Suprapubic skin (tissue), 4 donors: Measurements from ENCODE around the gene GOLGA2. TPM values are rescaled to one million over a fixed set of nuclear protein-coding genes. Genes with fewer than 3 reads are reported as not detected.

Source experiments
- DNase-seq, 2 donors: peaks; one replicate each; pipeline ENCODE4 v3.0.0-alpha.2; 2019; ENCODE audit warnings: low spot score in 2 of 2
- H3K27ac ChIP-seq: fragments of 200-600 bp; sonication (generic); one replicate; pipeline ENCODE4 v1.5.1; 2019
- H3K27me3 ChIP-seq: fragments of 200-600 bp; sonication (generic); one replicate; pipeline ENCODE4 v1.5.1; 2019
- H3K36me3 ChIP-seq: fragments of 200-600 bp; sonication (generic); one replicate; pipeline ENCODE4 v1.5.1; 2019
- H3K4me1 ChIP-seq: fragments of 200-600 bp; sonication (generic); one replicate; pipeline ENCODE4 v1.5.1; 2019
- H3K4me3 ChIP-seq: fragments of 200-600 bp; sonication (generic); one replicate; pipeline ENCODE4 v1.5.1; 2019; ENCODE audit warnings: mild to moderate bottlenecking
- H3K9me3 ChIP-seq: fragments of 200-600 bp; sonication (generic); one replicate; pipeline ENCODE4 v1.5.1; 2019
- CTCF ChIP-seq, 2 donors: fragments of 200-600 bp in 1 of 2; fragments of 450-650 bp in 1 of 2; sonication (generic) in 1 of 2; IDR thresholded peaks; one replicate each; pipeline ENCODE4 v1.5.1; 2016 to 2019; ENCODE audit warnings: antibody characterized with exemption in 2 of 2, mild to moderate bottlenecking in 1 of 2, moderate library complexity in 1 of 2
- EP300 ChIP-seq: sonication (generic); formaldehyde crosslinking; IDR thresholded peaks from one replicate; pipeline ENCODE4 v1.6.1; 2017; ENCODE audit warnings: antibody characterized with exemption
- POLR2A ChIP-seq, 2 donors: fragments of 450-650 bp; IDR thresholded peaks; one replicate each; pipeline ENCODE4 v1.6.1; 2017; ENCODE audit warnings: antibody characterized with exemption in 2 of 2, mild to moderate bottlenecking in 2 of 2, moderate library complexity in 2 of 2
- POLR2AphosphoS5 ChIP-seq, 3 donors: sonication (generic); formaldehyde crosslinking; IDR thresholded peaks; one replicate each; pipeline ENCODE4 v1.6.1; 2017; ENCODE audit warnings: antibody characterized with exemption in 3 of 3
- WGBS: methylation state at CpG from one replicate; pipeline ENCODE4 v1.1.5; 2018; 5-methylcytosine and 5-hydroxymethylcytosine counted together
- total RNA-seq, 4 donors: library from RNA; depleted of rRNA; stranded (reverse); fragments of >200 nt; gene quantifications; one replicate each; pipeline ENCODE4 v1.1.0, GENCODE V29; 2016

Gene GOLGA2
- total RNA-seq, 4 donors from 2014 or later: 83.5 to 131 (median 99.0) TPM

- no peaks in the 10 kb centered on the region for H3K36me3 ChIP-seq
- 100% methylated on average over 2 of the region's 2 CpGs for WGBS
- H3K4me3 ChIP-seq: no peak overlapping the region
- no peaks in the 10 kb centered on the region for H3K9me3 ChIP-seq
- no peak for TF ChIP-seq CTCF (IDR thresholded peaks at IDR 0.05)
- TF ChIP-seq EP300: no peak
- TF ChIP-seq POLR2A (IDR thresholded peaks at IDR 0.05): no peak
- TF ChIP-seq POLR2AphosphoS5 (IDR thresholded peaks at IDR 0.05): no peak
- no peaks in the 10 kb centered on the region for H3K27me3 ChIP-seq
- DNase-seq: no peak
- no peak overlapping the region for H3K27ac ChIP-seq
- H3K4me1 ChIP-seq: peaks cover 14% of the 10 kb centered on the region
Measured at GRCh38 chr9:128297221-128297773, 21.5 kb upstream of the GOLGA2 start.

GRCh38 chr9:128296340-128297220 lies 20.8 kb upstream of the GOLGA2 start:
- Histone ChIP-seq H3K36me3 (no peaks in the 10 kb centered on the region), H3K27ac (no peak overlapping the region), H3K4me3 (no peak overlapping the region), H3K27me3 (no peaks in the 10 kb centered on the region), H3K9me3 (no peaks in the 10 kb centered on the region), H3K4me1 (peaks cover 14% of the 10 kb centered on the region)
- no peak for TF ChIP-seq POLR2A (IDR thresholded peaks at IDR 0.05)
- TF ChIP-seq POLR2AphosphoS5 (IDR thresholded peaks at IDR 0.05): no peak
- TF ChIP-seq EP300: no peak
- no peak for TF ChIP-seq CTCF (IDR thresholded peaks at IDR 0.05)
- 87% methylated on average over 14 of the region's 16 CpGs for WGBS
- DNase-seq: no peak

- H3K4me3 ChIP-seq: no peak overlapping the region
- no peak for TF ChIP-seq POLR2A (IDR thresholded peaks at IDR 0.05)
- TF ChIP-seq CTCF (IDR thresholded peaks at IDR 0.05): no peak
- no peak for TF ChIP-seq POLR2AphosphoS5 (IDR thresholded peaks at IDR 0.05)
- H3K9me3 ChIP-seq: no peaks in the 10 kb centered on the region
- DNase-seq: no peak
- no peaks in the 10 kb centered on the region for H3K27me3 ChIP-seq
- peaks cover 5% of the 10 kb centered on the region for H3K36me3 ChIP-seq
- peaks cover 14% of the 10 kb centered on the region for H3K4me1 ChIP-seq
- WGBS: 91% methylated on average over 4 of the region's 4 CpGs
- H3K27ac ChIP-seq: no peak overlapping the region
Measured at GRCh38 chr9:128294142-128294541, 18.3 kb upstream of the GOLGA2 start.

- H3K4me1 ChIP-seq: peaks cover 6% of the 10 kb centered on the region
- peaks cover 12% of the 10 kb centered on the region for H3K36me3 ChIP-seq
- no peak overlapping the region for H3K4me3 ChIP-seq
- DNase-seq: no peak
- H3K9me3 ChIP-seq: no peaks in the 10 kb centered on the region
- WGBS: 87% methylated on average over 4 of the region's 4 CpGs
- no peaks in the 10 kb centered on the region for H3K27me3 ChIP-seq
- TF ChIP-seq EP300 (no peak), POLR2A (IDR thresholded peaks at IDR 0.05) (no peak)
- H3K27ac ChIP-seq: no peak overlapping the region
Measured at GRCh38 chr9:128293091-128293490, 17.3 kb upstream of the GOLGA2 start.

- 87% methylated on average over 3 of the region's 3 CpGs for WGBS
- peaks cover 20% of the 10 kb centered on the region for H3K36me3 ChIP-seq
- no peaks in the 10 kb centered on the region for H3K27me3 ChIP-seq
- no peak for DNase-seq
- H3K4me1 ChIP-seq: peaks cover 4% of the 10 kb centered on the region
- TF ChIP-seq EP300: no peak
- no peak for TF ChIP-seq CTCF (IDR thresholded peaks at IDR 0.05)
- no peak for TF ChIP-seq POLR2AphosphoS5 (IDR thresholded peaks at IDR 0.05)
- no peak for TF ChIP-seq POLR2A (IDR thresholded peaks at IDR 0.05)
- H3K4me3 ChIP-seq: no peak overlapping the region
- H3K9me3 ChIP-seq: no peaks in the 10 kb centered on the region
- no peak overlapping the region for H3K27ac ChIP-seq
Measured at GRCh38 chr9:128292009-128292408, 16.2 kb upstream of the GOLGA2 start.
